K562 (cell line): Measurements from ENCODE around the gene NRXN3. TPM values are rescaled to one million over a fixed set of nuclear protein-coding genes. Genes with fewer than 3 reads are reported as not detected.

Experiments used
- ATAC-seq: fragments of 200-7000 bp; cut with Tn5 transposase; 3 replicates; pipeline ENCODE4 v1.9.1; 2020; ENCODE audit warnings: moderate library complexity
- BruUV-seq: library from RNA; stranded (reverse); fragments of 400-500 nt; replicated peaks from 2 replicates; lab custom pipeline; 2021; lab: Mats Ljungman, UMichigan
- CTCF ChIA-PET: fragments of 300-600 bp; formaldehyde crosslinking; extraction: SDS; loops from one replicate; lab custom pipeline; 2021; ENCODE audit warnings: low intra/inter-chr PET ratio; lab: Yijun Ruan, JAX
- POLR2A ChIA-PET: fragments of 300-600, 350-650 bp; sonication (Branson Sonifier 250); formaldehyde crosslinking; extraction: SDS; loops from one replicate; lab custom pipeline; 2021; ENCODE audit warnings: antibody characterized with exemption, inconsistent platforms; lab: Yijun Ruan, JAX
- DNase-seq, 4 experiments: peaks; one replicate each; pipeline versions ENCODE4 v3.0.0 to v3.0.0-alpha.2; 2011 to 2018; ENCODE audit warnings: low spot score in 3 of 4, mixed read lengths in 3 of 4; ENCODE audit errors: extremely low read depth in 1 of 4
- FAIRE-seq: peaks from 2 replicates; lab custom pipeline; 2011; peaks lifted over from hg19 to GRCh38; lab: Jason Lieb, UNC
- H2AFZ ChIP-seq: 2 replicates; pipeline ENCODE4 v1.6.0; 2011; ENCODE audit warnings: low read depth, low read length, control low read depth, inconsistent platforms
- H3K27ac ChIP-seq: fragments of 200-600 bp; 3 replicates; pipeline ENCODE4 v1.8.0; 2011; ENCODE audit warnings: low read depth, mild to moderate bottlenecking, control low read depth, inconsistent platforms, low read length, moderate library complexity, mixed read lengths; ENCODE audit errors: extremely low read depth
- H3K27me3 ChIP-seq, 2 experiments: fragments of 300-600 bp in 1 of 2; 2 replicates in 1 of 2; 3 replicates in 1 of 2; pipeline versions ENCODE4 v1.6.0 to v1.8.0; 2011; ENCODE audit warnings: inconsistent platforms in 2 of 2, low read length in 2 of 2, mild to moderate bottlenecking in 1 of 2, mixed read lengths in 1 of 2, moderate library complexity in 1 of 2; ENCODE audit not compliant: control insufficient read depth in 2 of 2, insufficient read depth in 2 of 2
- H3K36me3 ChIP-seq: fragments of 300-600 bp; 3 replicates; pipeline ENCODE4 v1.8.0; 2011; ENCODE audit warnings: mild to moderate bottlenecking, low read length, inconsistent platforms; ENCODE audit not compliant: control insufficient read depth, insufficient read depth
- H3K4me1 ChIP-seq, 2 experiments: fragments of 200-600 bp in 1 of 2; replicated peaks in 1 of 2; 2 replicates in 1 of 2; 3 replicates in 1 of 2; pipeline versions ENCODE4 v1.5.1 to v1.8.0; 2011; ENCODE audit warnings: inconsistent platforms in 2 of 2, low read length in 2 of 2, mild to moderate bottlenecking in 1 of 2, mixed read lengths in 1 of 2, moderate library complexity in 1 of 2; ENCODE audit not compliant: control insufficient read depth in 2 of 2, insufficient read depth in 2 of 2
- H3K4me2 ChIP-seq: 2 replicates; pipeline ENCODE4 v1.6.1; 2011; ENCODE audit warnings: low read length, control low read depth, inconsistent platforms, mixed read lengths; ENCODE audit not compliant: insufficient read depth
- H3K4me3 ChIP-seq: fragments of 200-600 bp; sonication (generic), shearing (Covaris generic); 2 replicates; pipeline ENCODE4 v1.5.1; 2016; ENCODE audit warnings: control low read depth, inconsistent platforms
- H3K79me2 ChIP-seq: fragments of 200-600 bp; 3 replicates; pipeline ENCODE4 v1.8.0; 2011; ENCODE audit warnings: low read length, inconsistent platforms; ENCODE audit not compliant: control insufficient read depth, insufficient read depth
- H3K9ac ChIP-seq, 2 experiments: 2 replicates each; pipeline versions ENCODE4 v1.6.0 to v1.6.1; 2011; ENCODE audit warnings: low read depth in 2 of 2, low read length in 2 of 2, control low read depth in 1 of 2, inconsistent platforms in 1 of 2, mild to moderate bottlenecking in 1 of 2, mixed read lengths in 1 of 2; ENCODE audit not compliant: insufficient read depth in 1 of 2
- H3K9me1 ChIP-seq: one replicate; pipeline ENCODE4 v1.6.0; 2011; ENCODE audit warnings: inconsistent platforms, mild to moderate bottlenecking, low read length, moderate library complexity; ENCODE audit not compliant: control insufficient read depth, insufficient read depth
- H3K9me3 ChIP-seq: replicated peaks from 2 replicates; pipeline ENCODE4 v1.5.1; 2011; ENCODE audit warnings: low read depth, low read length, inconsistent platforms; ENCODE audit not compliant: control insufficient read depth, insufficient read depth
- H4K20me1 ChIP-seq: replicated peaks from 2 replicates; pipeline ENCODE4 v1.6.1; 2011; ENCODE audit warnings: low read length, inconsistent platforms, mixed read lengths; ENCODE audit not compliant: control insufficient read depth, insufficient read depth
- HEY1 ChIP-seq: fragments of 250-450 bp; sonication (Bioruptor Pico); IDR thresholded peaks from 2 replicates; pipeline ENCODE4 v1.5.0; 2020; ENCODE audit warnings: mild to moderate bottlenecking, moderate library complexity, borderline replicate concordance
- YY1 ChIP-seq, 3 experiments: IDR thresholded peaks; 2 replicates each; pipeline ENCODE4 v1.6.1; 2011; ENCODE audit warnings: low read length in 2 of 3, mild to moderate bottlenecking in 2 of 3, moderate library complexity in 2 of 3, borderline replicate concordance in 1 of 3, control low read depth in 1 of 3, low read depth in 1 of 3; ENCODE audit not compliant: insufficient read depth in 3 of 3, insufficient replicate concordance in 2 of 3, control insufficient read depth in 1 of 3, insufficient read length in 1 of 3; ENCODE audit errors: extremely low read depth in 1 of 3
- ZKSCAN1 ChIP-seq: fragments of 150-350 bp; IDR thresholded peaks from 2 replicates; pipeline ENCODE4 v1.6.1; 2016; ENCODE audit warnings: low read depth, low read length
- ZNF41 ChIP-seq: fragments of 250-450 bp; sonication (Bioruptor Pico); conservative IDR thresholded peaks from 2 replicates; pipeline ENCODE4 v1.4.0; 2020; ENCODE audit warnings: mild to moderate bottlenecking
- WGBS: fragments of 100-300 bp; shearing (Covaris generic); methylation state at CpG from one replicate; pipeline ENCODE4 v1.1.6; 2016; ENCODE audit warnings: low coverage, mixed read lengths; ENCODE audit not compliant: insufficient coverage; ENCODE audit errors: missing lambda C conversion rate; 5-methylcytosine and 5-hydroxymethylcytosine counted together
- in situ Hi-C: fragments of 300-500 bp; cut with MboI; formaldehyde crosslinking; loops from 4 replicates; pipeline ENCODE4 v1.15.0; 2018; ENCODE audit warnings: inconsistent platforms, mixed read lengths
- intact Hi-C: fragments of 100-400 bp; cut with micrococcal nuclease; formaldehyde crosslinking; loops from 2 replicates; pipeline ENCODE4 v1.14.2; 2022
- polyA plus RNA-seq, 8 experiments: library from polyadenylated mRNA; depleted of rRNA in 4 of 8; stranded (reverse) in 5 of 8; unstranded in 3 of 8; fragments of >200 nt; fragmentation: Nextera tagmentation in 2 of 8; fragmentation: Illumina TruSeq in 1 of 8; extraction: Ambion mirVana in 2 of 8; extraction: Trizol in 1 of 8; gene quantifications; 2 replicates each; pipeline versions ENCODE4 v1.2.1 to v1.2.3, GENCODE V29; 2011 to 2014; ENCODE audit warnings: inconsistent platforms in 1 of 8, missing spikeins in 1 of 8
- total RNA-seq, 7 experiments: library from RNA; depleted of rRNA in 6 of 7; stranded (reverse); fragments of >200 nt in 6 of 7; fragmentation: Illumina TruSeq in 2 of 7; extraction: Trizol in 2 of 7; gene quantifications; 2 replicates each; pipeline versions ENCODE4 v1.2.1 to v1.2.3, GENCODE V29; 2011 to 2021; ENCODE audit warnings: low replicate concordance in 1 of 7
- TF ChIP-seq, protein P1 (sequence below): fragments of 250-450 bp; sonication (Bioruptor Pico); IDR thresholded peaks from 2 replicates; pipeline ENCODE4 v1.5.0; 2020; ENCODE audit warnings: mild to moderate bottlenecking, borderline replicate concordance

Gene NRXN3
- total and polyA plus RNA-seq, 9 of the 15 experiments (the other 6 are each of a cell fraction or from before 2014, with no cell fraction given), result 0.09 TPM; not detected in 8

DNA sequence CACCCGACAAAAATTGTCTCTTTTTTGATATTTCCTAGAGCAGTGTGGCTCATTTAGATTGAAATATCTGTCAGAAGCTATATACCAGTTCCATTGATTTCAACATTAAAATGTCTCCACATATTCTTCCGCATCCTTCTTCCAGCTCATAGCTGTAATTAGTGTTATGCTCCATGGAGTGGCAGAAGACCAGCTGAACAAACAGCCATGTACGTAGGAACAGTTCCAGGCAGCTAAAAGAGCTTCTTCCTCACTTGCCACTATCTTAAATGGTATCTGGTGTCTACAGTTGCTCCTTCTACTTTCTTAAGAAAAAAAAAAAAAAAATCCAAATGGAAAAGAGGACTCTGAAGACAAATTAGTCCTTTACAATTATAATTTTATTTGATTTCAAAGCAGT is 1193.1 kb downstream of the NRXN3 start:
- DNase-seq (no peak), FAIRE-seq (no peak)
- Histone ChIP-seq H3K4me1 (no peaks in the 10 kb centered on the region), H3K9me1 (no peaks in the 10 kb centered on the region), H3K36me3 (no peaks in the 10 kb centered on the region), H3K79me2 (no peaks in the 10 kb centered on the region), H3K27me3 (no peaks in the 10 kb centered on the region), H4K20me1 (no peaks in the 10 kb centered on the region)
- CTCF ChIA-PET, result no interaction called here
- intact Hi-C loops, result no loop called here
- WGBS, result 0% methylated on average over 2 of the region's 3 CpGs
- no peak for TF ChIP-seq HEY1 (CRISPR knock-in tag)
- no peak for TF ChIP-seq ZKSCAN1
- TF ChIP-seq YY1 (IDR thresholded peaks at IDR 0.05; ENCODE audit: borderline replicate concordance in 1 of 3, control insufficient read depth in 1 of 3, extremely low read depth in 1 of 3, insufficient read depth in 3 of 3, insufficient read length in 1 of 3, insufficient replicate concordance in 2 of 3, low read depth in 1 of 3, low read length in 2 of 3), result no peak
- no peak for TF ChIP-seq ZNF41 (CRISPR knock-in tag)
- TF ChIP-seq, protein P1, sequence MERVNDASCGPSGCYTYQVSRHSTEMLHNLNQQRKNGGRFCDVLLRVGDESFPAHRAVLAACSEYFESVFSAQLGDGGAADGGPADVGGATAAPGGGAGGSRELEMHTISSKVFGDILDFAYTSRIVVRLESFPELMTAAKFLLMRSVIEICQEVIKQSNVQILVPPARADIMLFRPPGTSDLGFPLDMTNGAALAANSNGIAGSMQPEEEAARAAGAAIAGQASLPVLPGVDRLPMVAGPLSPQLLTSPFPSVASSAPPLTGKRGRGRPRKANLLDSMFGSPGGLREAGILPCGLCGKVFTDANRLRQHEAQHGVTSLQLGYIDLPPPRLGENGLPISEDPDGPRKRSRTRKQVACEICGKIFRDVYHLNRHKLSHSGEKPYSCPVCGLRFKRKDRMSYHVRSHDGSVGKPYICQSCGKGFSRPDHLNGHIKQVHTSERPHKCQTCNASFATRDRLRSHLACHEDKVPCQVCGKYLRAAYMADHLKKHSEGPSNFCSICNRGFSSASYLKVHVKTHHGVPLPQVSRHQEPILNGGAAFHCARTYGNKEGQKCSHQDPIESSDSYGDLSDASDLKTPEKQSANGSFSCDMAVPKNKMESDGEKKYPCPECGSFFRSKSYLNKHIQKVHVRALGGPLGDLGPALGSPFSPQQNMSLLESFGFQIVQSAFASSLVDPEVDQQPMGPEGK (CRISPR knock-in tag), result no peak
- TF ChIP-seq, all 486 proteins: peak for 0
- H3K27ac ChIP-seq, result no peak overlapping the region
- H3K4me2 ChIP-seq, result no peak overlapping the region
- BruUV-seq, result no TSS peak
- POLR2A ChIA-PET, result no interaction called here
- no peak for ATAC-seq
- no peak overlapping the region for H2AFZ ChIP-seq
- H3K9ac ChIP-seq, result no peak overlapping the region
- in situ Hi-C loops, result no loop called here
- no peak overlapping the region for H3K4me3 ChIP-seq
- no peaks in the 10 kb centered on the region for H3K9me3 ChIP-seq
